Breast epithelium (tissue), 4 donors: ENCODE measurements around the gene HIGD2B. TPM values are rescaled to one million over a fixed set of nuclear protein-coding genes. Genes with fewer than 3 reads are reported as not detected.
"Not testable (repeated sequence)": the region's sequence is repeated elsewhere in the genome, so short reads cannot be mapped to it uniquely, and the experiment has no call there.

Experiments
- DNase-seq, 2 donors: peaks; one replicate each; pipeline ENCODE4 v3.0.0-alpha.2; 2019; ENCODE audit warnings: low spot score in 2 of 2
- H3K27ac ChIP-seq, 2 donors: fragments of 200-600 bp; sonication (generic) in 1 of 2; one replicate each; pipeline ENCODE4 v1.5.1; 2016 to 2019; ENCODE audit warnings: mild to moderate bottlenecking in 1 of 2
- H3K27me3 ChIP-seq, 2 donors: fragments of 200-600 bp; sonication (generic) in 1 of 2; one replicate each; pipeline versions ENCODE4 v1.5.1 to v1.6.0; 2017 to 2019; ENCODE audit warnings: control low read depth in 1 of 2, mild to moderate bottlenecking in 1 of 2
- H3K36me3 ChIP-seq: fragments of 200-600 bp; one replicate; pipeline ENCODE4 v1.5.1; 2019
- H3K4me1 ChIP-seq, 2 donors: fragments of 200-600 bp; sonication (generic); one replicate each; pipeline ENCODE4 v1.5.1; 2016 to 2019; ENCODE audit warnings: control low read depth in 1 of 2
- H3K4me3 ChIP-seq, 3 donors: fragments of 200-600 bp; sonication (generic); 1 replicate in 2 of 3; 2 replicates in 1 of 3; pipeline ENCODE4 v1.5.1; 2016 to 2019; ENCODE audit warnings: mild to moderate bottlenecking in 3 of 3, moderate library complexity in 2 of 3
- H3K9me3 ChIP-seq, 2 donors: fragments of 200-600 bp; sonication (generic) in 1 of 2; one replicate each; pipeline ENCODE4 v1.5.1; 2016 to 2019; ENCODE audit warnings: control low read depth in 1 of 2
- POLR2A ChIP-seq: fragments of 450-650 bp; IDR thresholded peaks from one replicate; pipeline ENCODE4 v1.6.1; 2016; ENCODE audit warnings: antibody characterized with exemption, mild to moderate bottlenecking, moderate library complexity
- POLR2AphosphoS5 ChIP-seq, 3 donors: sonication (generic); formaldehyde crosslinking; IDR thresholded peaks; one replicate each; pipeline ENCODE4 v1.6.1; 2017; ENCODE audit warnings: antibody characterized with exemption in 3 of 3
- intact Hi-C: fragments of 100-400 bp; cut with DNase I; formaldehyde crosslinking; loops from one replicate; pipeline ENCODE4 v1.15.1; 2023; ENCODE audit warnings: low total_unique reads
- total RNA-seq, 3 donors: library from RNA; depleted of rRNA; stranded (reverse); fragments of >200 nt; gene quantifications; one replicate each; pipeline ENCODE4 v1.1.0, GENCODE V29; 2016
- TF ChIP-seq, protein P1 (sequence below), 3 donors: fragments of 450-650 bp; IDR thresholded peaks; one replicate each; pipeline ENCODE4 v1.5.1; 2016 to 2017; ENCODE audit warnings: antibody characterized with exemption in 3 of 3, mild to moderate bottlenecking in 3 of 3, moderate library complexity in 3 of 3

Gene HIGD2B
- total RNA-seq, 3 donors from 2014 or later, result not detected

DNA sequence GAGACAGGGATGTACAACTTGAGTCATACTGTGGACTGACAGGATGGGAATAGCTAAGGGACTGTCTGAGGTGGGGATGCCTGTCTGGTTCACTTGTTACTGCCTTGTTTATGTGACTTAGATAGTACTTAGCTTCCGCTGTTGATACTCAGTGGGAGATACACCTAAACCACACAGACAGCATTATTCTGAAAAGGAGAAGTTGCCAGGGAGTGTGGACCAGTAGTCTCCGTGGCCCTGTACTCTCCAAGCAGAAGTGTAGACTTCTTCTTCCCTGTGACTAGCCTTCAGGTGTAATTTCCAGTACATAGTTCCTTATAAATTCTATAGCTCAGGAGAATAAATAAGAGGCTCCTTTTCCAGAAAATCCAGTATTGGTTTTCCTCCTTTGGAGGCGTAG lies 5.1 kb downstream of the HIGD2B start:
- Histone ChIP-seq H3K9me3 (no peaks in the 10 kb centered on the region), H3K4me1 (no peaks in the 10 kb centered on the region), H3K27ac (no peak overlapping the region), H3K4me3 (no peak overlapping the region), H3K27me3 (peaks cover 0 to 7% of the 10 kb centered on the region in 2 donors), H3K36me3 (no peaks in the 10 kb centered on the region)
- no peak for DNase-seq
- TF ChIP-seq POLR2AphosphoS5 (IDR thresholded peaks at IDR 0.05), result no peak
- TF ChIP-seq, protein P1, sequence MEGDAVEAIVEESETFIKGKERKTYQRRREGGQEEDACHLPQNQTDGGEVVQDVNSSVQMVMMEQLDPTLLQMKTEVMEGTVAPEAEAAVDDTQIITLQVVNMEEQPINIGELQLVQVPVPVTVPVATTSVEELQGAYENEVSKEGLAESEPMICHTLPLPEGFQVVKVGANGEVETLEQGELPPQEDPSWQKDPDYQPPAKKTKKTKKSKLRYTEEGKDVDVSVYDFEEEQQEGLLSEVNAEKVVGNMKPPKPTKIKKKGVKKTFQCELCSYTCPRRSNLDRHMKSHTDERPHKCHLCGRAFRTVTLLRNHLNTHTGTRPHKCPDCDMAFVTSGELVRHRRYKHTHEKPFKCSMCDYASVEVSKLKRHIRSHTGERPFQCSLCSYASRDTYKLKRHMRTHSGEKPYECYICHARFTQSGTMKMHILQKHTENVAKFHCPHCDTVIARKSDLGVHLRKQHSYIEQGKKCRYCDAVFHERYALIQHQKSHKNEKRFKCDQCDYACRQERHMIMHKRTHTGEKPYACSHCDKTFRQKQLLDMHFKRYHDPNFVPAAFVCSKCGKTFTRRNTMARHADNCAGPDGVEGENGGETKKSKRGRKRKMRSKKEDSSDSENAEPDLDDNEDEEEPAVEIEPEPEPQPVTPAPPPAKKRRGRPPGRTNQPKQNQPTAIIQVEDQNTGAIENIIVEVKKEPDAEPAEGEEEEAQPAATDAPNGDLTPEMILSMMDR (IDR thresholded peaks at IDR 0.05), result no peak
- no peak for TF ChIP-seq POLR2A
- intact Hi-C loops, result no loop called here

DNA sequence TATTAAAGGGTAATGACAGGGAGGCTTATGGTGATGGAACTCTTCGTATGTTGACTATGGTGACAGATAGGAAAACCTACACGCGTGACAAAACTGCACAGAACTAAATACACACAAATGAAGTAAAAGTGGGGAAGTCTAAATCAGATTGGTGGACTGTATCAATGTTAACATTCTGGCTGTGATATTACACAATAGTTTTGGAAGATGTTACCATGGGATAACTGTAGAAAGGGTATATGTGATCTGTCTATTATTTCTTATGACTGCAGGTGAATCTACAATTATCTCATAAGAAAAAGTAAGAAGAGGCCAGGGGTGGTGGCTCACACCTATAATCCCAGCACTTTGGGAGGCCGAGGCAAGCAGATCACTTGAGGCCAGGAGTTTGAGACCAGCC lies 9.1 kb downstream of the HIGD2B start:
- Histone ChIP-seq H3K27me3 (peaks cover 0 to 7% of the 10 kb centered on the region in 2 donors), H3K9me3 (no peaks in the 10 kb centered on the region), H3K4me3 (no peak overlapping the region), H3K27ac (no peak overlapping the region), H3K36me3 (no peaks in the 10 kb centered on the region), H3K4me1 (no peaks in the 10 kb centered on the region)
- DNase-seq, result no peak
- TF ChIP-seq POLR2A, result no peak
- no peak for TF ChIP-seq POLR2AphosphoS5 (IDR thresholded peaks at IDR 0.05)
- TF ChIP-seq, protein P1 (IDR thresholded peaks at IDR 0.05), result no peak
- intact Hi-C loops, result no loop called here

DNA sequence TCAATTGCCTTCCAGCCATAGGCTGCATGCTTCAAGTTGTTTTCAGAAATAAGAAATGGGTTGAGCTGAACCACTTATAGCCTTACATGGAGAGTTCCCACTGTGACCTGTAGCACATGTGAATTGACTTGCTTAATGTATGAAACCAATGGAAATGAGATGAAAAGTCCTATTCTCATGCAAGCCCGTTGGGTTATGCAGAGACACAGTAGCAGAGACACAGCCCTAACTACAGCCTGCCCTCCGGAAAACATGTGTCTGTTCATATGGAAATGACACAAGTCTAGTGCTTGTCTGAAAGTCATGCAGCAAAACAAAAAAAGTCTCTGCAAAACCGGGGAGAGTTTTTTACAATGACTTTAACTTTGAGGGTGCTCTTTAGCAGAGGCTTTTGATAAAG lies 14.5 kb downstream of the HIGD2B start:
- H3K4me3 ChIP-seq, result no peak overlapping the region
- intact Hi-C loops, result no loop called here
- no peaks in the 10 kb centered on the region for H3K4me1 ChIP-seq
- H3K9me3 ChIP-seq, result no peaks in the 10 kb centered on the region
- TF ChIP-seq, protein P1 (IDR thresholded peaks at IDR 0.05), result no peak
- TF ChIP-seq POLR2AphosphoS5 (IDR thresholded peaks at IDR 0.05), result no peak
- no peak for TF ChIP-seq POLR2A
- H3K27me3 ChIP-seq, result no peaks in the 10 kb centered on the region
- no peak overlapping the region for H3K27ac ChIP-seq
- no peak for DNase-seq
- no peaks in the 10 kb centered on the region for H3K36me3 ChIP-seq

DNA sequence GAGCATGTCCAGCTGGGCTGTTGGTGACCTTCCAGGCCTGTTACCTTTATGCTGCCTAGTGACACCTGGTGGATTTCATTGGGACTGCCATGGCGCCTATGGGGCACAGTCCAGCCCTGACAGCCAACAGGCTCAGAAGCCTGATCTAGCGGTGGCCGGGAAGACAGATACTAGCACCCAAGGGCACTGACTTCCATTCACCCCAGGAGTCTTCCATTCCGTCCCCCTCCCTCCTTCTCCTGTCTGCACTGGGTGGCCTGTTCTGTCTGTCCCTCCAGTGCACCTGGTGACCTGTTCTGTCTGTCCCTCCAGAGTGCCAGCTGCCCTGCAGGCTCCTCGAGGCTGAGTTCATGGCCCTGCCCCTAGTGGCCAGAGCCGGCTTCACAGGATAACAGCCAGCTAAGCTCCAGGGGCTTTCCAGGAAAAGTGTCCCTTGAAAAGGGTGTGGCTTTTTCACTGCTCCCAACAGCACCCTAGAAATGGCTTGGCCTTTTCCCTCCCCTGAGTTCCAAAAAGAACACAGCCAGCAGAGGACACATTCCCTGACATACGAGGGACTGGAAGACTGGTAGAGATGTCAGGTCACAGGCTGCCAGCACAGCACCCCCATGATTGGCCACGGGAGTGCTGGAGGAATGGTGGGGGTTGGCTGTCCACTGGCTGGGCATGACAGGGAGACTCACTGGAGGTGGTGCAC lies 15.2 kb downstream of the HIGD2B start:
- H3K4me1 ChIP-seq, H3K27me3 ChIP-seq, H3K9me3 ChIP-seq, intact Hi-C loops, H3K27ac ChIP-seq, H3K36me3 ChIP-seq: not testable (repeated sequence)
- H3K4me3 ChIP-seq, result peak overlapping the region in 2 of 3 donors; percentile 26 to 53
- TF ChIP-seq, protein P1 (IDR thresholded peaks at IDR 0.05), result peak in 2 of 3 donors; percentile 76 to 80
- peak; percentile 72 to 78 for DNase-seq

DNA sequence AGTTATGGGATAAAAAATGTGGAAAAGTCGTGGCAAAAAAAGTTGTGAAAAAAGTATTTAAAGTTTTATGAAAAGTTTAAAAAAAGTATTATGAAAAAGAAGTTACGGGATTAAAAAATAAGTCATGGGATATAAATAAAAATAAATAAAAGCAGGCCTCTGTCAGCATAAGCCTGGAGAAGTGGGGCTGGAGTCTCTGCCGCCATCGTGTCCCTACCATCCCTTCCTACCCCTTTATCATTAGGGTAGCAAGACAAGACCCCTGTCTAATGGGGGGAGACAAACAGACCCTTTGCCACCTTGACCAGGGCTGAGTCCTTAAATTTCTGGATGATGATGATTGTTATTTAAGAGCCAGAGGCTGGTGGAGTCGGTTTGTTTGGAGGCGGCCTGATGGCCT lies 16.2 kb downstream of the HIGD2B start:
- DNase-seq, H3K9me3 ChIP-seq, H3K36me3 ChIP-seq, H3K27ac ChIP-seq, H3K4me1 ChIP-seq, intact Hi-C loops, H3K27me3 ChIP-seq, H3K4me3 ChIP-seq: not testable (repeated sequence)

DNA sequence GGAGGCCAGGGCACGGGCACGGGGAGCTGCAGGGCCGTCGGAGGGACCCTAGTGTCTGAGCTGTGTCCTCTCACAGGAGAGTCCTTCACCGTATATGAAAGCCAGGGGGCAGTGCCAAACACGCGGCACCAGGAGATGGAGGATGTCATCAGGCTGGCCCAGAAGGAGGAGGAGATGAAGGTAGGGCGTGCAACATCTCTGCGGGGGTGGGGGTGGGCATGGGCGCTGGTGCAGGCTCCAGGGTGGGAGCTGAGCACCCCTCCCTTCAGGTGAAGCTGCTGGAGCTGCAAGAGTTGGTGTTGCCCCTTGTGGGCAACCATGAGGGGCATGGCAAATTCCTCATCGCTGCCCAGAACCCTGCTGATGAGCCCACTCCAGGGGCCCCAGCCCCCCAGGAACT lies 20.3 kb downstream of the HIGD2B start:
- H3K27ac ChIP-seq, DNase-seq, H3K4me1 ChIP-seq, H3K36me3 ChIP-seq, H3K27me3 ChIP-seq, H3K9me3 ChIP-seq, H3K4me3 ChIP-seq, intact Hi-C loops: not testable (repeated sequence)

DNA sequence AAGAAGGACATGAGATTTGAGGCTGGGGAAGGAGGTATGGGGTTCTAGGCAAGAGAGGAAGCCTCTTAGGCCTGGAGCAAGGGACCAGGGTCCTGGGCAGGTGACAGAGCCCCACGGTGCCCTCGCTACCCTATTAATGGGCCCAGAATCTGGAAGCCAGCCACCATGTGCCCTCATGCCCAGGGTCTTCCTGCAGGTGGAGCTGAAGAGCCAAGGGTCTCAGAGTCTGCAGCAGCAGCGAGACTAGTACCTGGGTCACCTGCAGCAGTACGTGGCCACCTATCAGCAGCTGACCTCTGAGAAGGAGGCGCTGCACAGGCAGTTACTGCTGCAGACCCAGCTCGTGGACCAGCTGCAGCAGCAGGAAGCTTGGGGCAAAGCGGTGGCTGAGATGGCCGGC lies 22.1 kb downstream of the HIGD2B start:
- intact Hi-C loops, H3K27ac ChIP-seq, H3K4me3 ChIP-seq: not testable (repeated sequence)

DNA sequence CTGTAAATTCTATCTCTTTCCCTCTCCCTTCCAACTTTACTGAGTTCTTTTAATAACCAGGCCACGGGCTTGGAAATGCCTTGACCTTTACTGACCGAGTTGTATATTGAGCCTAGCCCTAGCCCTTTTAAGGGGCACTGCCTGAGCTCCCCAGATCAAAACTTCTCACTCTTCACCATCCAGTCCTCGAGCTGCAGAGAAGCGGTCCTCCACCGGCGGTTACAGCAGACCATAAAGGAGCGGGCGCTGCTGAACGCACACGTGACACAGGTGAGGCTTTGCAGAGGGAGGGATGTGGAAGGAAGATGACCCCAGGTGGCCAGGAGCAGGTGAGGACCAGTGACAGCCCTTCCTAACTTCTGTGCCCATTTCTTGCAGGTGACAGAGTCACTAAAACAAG lies 24.9 kb downstream of the HIGD2B start:
- H3K36me3 ChIP-seq, intact Hi-C loops, H3K27ac ChIP-seq, H3K27me3 ChIP-seq, H3K4me3 ChIP-seq, H3K9me3 ChIP-seq, H3K4me1 ChIP-seq, DNase-seq: not testable (repeated sequence)

More for the DNA sequence above, 22.1 kb downstream of the HIGD2B start:
- not testable (repeated sequence) for H3K36me3 ChIP-seq, DNase-seq, H3K27me3 ChIP-seq, H3K4me1 ChIP-seq, H3K9me3 ChIP-seq

DNA sequence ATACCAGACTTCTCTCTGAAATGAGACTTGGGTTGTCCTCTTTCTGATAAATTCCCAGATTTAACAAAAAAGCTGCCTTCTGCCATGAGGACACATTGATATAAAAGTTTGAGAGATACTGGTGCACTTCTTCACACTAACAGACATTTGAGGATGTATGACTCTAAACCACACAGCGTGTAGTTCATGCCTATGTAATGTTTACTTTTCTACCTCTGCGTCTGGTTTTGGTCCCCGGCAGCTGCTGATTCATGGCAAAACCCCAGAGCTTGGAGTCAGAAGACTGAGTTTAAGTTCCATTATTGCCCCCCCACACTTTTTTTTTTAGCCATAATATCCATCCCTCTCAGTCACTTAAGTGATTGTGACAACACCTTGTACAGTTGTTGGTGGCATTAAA lies 30.0 kb downstream of the HIGD2B start:
- DNase-seq, H3K36me3 ChIP-seq, H3K27me3 ChIP-seq, H3K4me1 ChIP-seq, H3K9me3 ChIP-seq, intact Hi-C loops, H3K4me3 ChIP-seq, H3K27ac ChIP-seq: not testable (repeated sequence)
